Activated T-helper 1 cell treated with Interleukin-2 at 50 U/mL for 16 hours (primary cell): Measurements from ENCODE around the gene BYSL.

ENCODE experiments used
- DNase-seq: peaks from one replicate; pipeline ENCODE4 v3.0.0-alpha.2; 2020; ENCODE audit warnings: low read depth

BYSL gene

DNA sequence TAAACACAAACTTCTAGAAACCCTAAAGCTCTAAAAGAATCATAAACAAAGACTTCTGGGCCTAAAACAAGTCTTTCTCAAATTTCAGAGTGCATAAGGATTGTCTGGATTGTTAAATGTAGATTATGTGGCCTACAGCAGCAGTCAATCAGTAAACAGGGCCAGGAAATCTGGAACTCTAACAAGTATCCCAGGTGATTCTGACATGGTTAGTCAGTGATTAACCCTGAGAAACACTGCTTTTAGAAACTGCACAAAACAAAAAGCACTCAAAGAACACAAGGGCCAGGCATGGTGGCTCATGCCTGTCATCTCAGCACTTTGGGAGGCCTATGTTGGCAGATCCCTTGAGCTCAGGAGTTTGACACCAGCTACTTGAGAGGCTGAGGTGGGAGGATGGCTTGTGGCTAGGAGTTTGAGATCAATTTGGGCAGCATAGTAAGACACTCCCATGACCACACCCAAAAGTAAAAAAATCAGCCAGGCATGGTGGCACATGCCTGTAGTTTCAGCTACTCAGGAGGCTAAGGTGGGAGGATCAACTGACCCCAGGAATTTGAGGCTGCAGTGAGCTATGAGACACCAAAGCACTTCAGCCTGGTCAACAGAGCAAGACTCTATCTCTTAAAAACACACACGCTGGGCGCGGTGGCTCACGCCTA, 6.3 kb upstream of the BYSL start:
- DNase-seq: no peak

DNA sequence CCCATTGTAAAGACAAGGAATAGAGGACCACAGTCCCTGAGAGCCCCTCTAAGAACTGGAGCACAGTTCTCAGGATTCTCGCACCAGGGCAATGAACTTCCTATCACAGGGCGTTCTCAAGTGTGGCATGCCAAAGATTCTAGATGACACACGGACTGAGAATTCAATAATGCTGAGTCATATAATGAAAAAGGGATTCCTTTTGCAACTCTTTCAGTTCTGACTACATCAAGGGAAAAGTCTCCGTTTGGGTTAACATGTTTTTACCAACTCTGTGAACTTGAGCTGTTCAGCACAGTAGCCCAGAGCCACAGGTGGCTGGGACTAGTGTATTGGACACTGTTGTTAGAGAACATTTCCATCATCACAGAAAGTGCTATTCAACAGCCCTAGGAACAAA, 3.8 kb upstream of the BYSL start:
- DNase-seq: no peak

DNA sequence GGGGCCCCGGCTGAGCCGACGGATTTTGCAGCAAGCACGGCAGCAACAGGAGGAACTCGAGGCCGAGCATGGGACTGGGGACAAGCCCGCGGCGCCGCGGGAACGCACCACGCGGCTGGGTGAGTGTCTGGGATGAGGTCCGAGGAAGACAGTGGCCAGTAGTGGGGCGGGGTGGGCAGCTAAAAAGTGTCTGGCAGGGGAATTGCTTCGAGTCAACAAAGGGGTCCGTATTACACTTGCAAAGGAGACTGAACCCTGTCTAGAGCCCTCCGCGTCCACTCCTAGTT, 356 bp downstream of the BYSL start:
- no peak for DNase-seq

GRCh38 chr6:41922154-41922553, 855 bp downstream of the BYSL start:
- DNase-seq: no peak

- DNase-seq: no peak
These were observed 6.0 kb downstream of the BYSL start for GRCh38 chr6:41927253-41927652.

DNA sequence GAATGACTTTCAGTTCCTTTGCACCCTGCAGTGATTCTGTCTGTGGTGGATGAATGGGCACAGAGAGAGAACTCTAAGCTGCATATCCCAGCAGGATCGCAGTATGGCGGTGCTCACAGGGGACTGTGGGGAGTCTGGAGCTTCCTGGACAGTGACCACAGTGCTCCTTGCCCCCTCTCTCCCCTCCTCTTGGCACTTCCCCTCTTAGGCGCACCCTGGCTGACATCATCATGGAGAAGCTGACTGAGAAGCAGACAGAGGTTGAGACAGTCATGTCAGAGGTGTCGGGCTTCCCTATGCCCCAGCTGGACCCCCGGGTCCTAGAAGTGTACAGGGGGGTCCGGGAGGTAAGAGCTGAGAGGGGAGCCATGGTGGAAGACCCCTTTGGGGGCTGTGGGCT, 8.6 kb downstream of the BYSL start:
- no peak for DNase-seq

DNA sequence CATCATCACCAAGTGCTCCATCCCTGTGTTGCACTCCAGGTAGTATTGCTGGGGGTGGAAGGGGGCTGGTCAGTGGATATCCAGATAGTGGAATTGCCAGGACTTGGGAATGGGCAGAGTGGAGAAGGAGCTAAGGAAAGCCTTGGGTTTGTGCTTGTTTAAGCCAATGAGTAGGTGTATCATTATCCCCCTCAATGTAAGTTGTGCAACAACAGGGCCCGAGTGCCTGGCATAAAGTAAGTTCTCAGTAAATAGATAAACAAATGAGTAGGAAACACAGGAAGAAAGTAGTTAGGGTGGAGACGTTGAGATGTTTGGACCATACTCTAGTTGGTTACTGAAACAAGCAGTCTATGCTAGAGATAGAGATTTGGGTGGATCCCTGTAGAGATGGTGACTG, 10.5 kb downstream of the BYSL start:
- DNase-seq: no peak

DNA sequence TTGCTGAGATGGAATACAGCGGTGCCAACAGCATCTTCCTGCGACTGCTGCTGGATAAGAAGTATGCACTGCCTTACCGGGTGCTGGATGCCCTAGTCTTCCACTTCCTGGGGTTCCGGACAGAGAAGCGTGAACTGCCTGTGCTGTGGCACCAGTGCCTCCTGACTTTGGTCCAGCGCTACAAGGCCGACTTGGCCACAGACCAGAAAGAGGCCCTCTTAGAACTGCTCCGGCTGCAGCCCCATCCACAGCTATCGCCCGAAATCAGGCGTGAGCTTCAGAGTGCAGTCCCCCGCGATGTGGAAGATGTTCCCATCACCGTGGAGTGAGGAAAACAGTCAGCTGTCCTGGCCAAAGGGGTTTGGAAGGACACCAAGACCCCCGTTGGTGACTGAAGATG, 11.1 kb downstream of the BYSL start:
- DNase-seq: no peak

GRCh38 chr6:41934278-41935192, 13.2 kb downstream of the BYSL start:
- no peak for DNase-seq

DNA sequence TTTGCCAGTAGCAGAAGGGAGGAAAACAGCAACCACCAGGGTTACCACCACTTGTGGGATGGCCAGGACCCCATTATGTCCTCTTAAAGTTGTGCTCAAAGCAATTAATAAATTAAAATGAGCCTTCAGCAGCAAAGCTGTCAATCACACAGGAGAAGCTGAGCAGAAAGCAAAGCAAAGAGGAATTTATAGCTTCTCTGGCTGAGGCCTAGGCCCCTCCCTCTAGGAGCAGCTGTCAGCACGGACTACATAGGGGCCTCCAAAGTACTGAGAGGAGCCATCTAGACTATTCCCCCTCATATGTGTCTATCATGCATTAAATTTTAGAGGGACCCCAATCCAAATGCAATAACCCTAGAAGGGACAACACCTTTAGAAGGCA, 13.9 kb downstream of the BYSL start:
- no peak for DNase-seq

DNA sequence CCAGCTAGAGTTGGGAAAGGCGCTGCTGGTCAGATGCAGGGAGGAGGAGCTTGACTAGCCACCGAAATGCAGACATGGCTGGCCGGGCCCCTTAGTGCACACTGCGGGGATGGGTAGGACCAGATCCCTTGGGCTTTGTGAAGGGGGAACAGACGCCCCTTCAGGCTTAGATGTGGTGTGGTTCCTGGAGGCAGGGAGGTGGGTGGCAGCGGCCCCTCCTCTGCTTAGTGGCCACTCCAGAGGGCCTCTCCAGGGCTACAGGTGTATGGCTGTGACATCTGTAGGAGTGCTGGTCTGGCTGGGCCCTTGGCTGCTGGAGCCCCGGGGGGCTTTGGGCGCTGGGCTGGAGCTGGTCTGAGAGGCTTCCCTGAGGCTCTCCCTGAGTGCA, 14.4 kb downstream of the BYSL start:
- no peak for DNase-seq

- DNase-seq: peak; percentile 68
These were observed 15.0 kb downstream of the BYSL start for GRCh38 chr6:41936073-41936837.

DNA sequence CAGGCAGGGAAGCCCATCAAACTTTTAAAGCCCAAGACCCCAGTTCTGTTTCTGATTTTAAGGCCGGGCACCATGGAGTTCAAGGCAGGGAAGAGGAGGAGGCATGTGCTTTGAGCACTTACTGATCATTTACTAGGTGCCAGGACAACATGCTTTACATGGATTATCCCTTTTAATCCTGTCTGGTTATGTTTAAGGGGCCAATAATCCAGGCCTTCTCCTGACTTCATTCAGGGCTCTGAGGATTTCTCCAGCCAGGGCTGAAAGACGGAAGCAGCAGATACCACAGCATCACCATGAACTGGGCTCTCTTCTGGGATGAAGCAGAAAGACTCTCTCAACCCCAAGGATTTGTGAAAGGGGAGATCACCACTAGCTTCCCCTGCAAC, 16.2 kb downstream of the BYSL start:
- no peak for DNase-seq

GRCh38 chr6:41937861-41938574, 16.7 kb downstream of the BYSL start:
- DNase-seq: peak; percentile 52

DNA sequence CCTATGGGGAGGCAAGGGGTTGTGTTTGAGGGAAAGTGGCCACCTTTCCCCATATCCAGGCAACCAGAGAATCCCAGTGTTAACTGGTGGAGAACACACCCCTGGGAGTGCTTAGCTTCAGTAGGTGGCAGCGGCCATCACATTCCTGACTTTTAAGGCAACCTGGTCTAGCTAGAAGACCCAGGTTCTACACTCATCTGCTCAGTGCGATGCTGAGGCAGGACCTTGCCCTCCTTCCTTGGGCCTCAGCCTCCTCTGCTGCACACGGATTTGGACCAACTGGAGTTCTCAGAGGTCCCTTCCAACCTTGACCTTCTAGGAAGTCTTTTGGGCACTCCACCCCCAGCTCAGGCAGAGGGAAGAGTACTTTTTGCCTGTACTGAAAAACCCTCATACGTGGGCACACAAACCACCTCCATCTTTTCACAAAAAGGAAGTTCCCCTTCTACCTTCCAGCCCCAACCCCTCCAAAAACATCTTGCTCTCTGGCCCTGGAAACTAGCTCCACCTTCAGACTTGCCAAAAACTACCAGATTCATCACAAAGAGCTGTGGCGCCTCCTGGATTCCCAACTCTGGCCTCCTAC, 17.4 kb downstream of the BYSL start:
- no peak for DNase-seq

DNA sequence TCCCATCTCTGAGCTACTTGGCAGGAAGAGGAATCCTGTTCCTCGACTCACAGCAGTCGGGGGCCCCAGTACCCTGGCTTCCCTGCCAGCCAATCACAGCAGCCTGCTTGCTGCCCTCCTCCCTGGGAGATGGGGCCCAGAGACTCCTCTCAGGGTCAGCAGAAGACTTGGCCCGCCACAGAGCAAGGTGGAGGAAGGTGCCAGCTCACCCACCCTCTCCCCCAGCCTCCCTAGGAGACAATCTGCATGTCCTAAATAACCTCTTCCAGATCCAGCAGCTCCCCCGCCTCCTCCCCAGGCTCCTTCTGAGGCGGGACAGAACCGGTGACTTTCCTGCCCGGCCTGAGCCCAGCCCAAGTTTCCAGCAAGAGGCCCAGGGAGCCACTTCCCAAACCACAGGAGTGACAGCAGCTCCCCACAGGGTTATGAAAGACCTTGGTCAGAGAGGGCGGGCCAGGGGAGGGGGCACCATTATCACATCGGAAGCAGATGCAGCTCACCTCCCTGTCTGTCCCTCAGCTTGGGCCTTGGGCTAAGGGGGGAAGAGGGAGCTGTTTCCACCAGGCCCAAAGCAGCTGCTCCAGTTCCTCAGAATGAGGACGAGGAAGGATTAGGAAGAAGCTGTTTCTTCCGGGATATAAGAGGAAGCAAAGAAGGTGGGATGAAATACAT, 18.0 kb downstream of the BYSL start:
- DNase-seq: no peak

- no peak for DNase-seq
These were observed 18.8 kb downstream of the BYSL start for GRCh38 chr6:41939848-41940758.

DNA sequence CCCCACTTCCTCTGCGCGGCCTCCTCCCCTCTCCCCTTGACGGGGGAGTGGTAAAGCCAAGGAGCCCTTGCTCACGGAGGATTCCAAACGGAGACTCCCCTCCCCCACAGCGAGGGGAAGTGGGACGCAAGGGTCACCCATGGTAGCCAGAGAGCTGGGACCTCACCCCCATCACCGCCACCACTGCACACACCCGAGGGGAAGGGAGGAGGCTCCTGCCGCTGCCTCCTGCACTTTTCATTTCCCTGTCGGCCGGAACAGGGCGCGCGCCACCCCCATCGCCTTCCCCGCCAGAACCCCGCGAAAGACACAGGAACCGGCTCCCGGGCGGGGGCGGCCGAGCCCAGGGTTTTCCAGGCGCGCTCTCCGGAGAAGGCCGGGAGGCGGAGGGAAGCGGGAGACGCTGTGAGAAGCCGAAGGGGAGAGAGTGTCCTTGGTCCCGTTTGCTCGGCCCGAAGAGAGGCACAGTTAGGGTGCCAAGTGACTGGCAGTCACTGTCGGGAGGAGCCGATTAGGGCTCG, 19.5 kb downstream of the BYSL start:
- peak; percentile 43 for DNase-seq

DNA sequence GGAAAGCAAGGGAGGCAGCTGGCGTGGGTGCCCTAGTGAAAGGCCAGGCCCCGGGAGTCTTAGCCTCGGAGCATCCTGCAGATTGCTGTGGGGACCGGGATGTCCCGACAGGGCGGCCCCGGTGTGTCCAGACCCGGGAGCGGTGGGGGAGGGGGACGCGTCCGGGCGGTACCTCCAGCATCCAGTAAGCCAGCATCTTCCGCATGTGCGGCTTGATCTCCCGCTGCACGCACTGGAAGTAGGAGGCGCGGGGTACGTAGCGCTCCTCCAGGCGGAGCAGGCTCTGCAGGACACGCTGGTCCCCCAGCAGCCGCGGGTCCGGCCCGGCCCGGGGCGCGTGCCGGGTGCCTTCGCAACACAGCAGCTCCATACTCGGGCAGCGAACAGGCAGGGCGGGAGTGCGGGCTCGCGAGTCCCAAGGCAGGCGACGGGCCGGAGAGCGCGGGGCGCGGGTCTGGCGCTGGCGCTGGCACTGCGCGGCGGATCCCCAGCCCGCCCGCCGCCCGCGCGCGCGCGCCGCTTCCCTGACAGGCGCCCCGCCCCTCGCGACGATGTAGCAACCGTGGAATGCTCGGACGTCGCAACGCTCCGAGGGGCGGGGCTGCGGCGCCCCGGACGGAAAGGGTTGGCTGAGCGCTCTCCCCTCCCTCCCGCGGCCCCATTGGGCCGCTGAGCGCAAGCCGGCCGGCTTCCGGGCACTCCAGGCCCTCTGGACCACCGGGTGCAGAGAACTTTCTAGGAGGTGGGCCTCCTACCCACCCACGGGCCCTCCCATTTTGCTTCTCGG, 20.2 kb downstream of the BYSL start, which contains the start of gene CCND3:
TSS of gene CCND3 (minus strand) at position 529 of the 787 bp plus-strand sequence. CDS start at position 370, 159 bp downstream.
- peak; percentile 76 for DNase-seq
